HepG2 (cell line): ENCODE data around the gene CRYZ. TPM values are rescaled to one million over a fixed set of nuclear protein-coding genes. Genes with fewer than 3 reads are reported as not detected.

Experiments
- BRF2 ChIP-seq: sonication (generic); formaldehyde crosslinking; IDR thresholded peaks from 2 replicates; pipeline ENCODE4 v1.8.1; 2022; ENCODE audit warnings: mild to moderate bottlenecking, missing genetic modification reagents
- FOXC1 ChIP-seq: sonication (generic); formaldehyde crosslinking; IDR thresholded peaks from 2 replicates; pipeline ENCODE4 v1.8.0; 2022; ENCODE audit warnings: mild to moderate bottlenecking, missing genetic modification reagents, borderline replicate concordance
- FOXO4 ChIP-seq: sonication (generic); formaldehyde crosslinking; conservative IDR thresholded peaks from 2 replicates; pipeline ENCODE4 v1.8.1; 2023; ENCODE audit warnings: missing genetic modification reagents
- HDAC1 ChIP-seq: sonication (generic); formaldehyde crosslinking; IDR thresholded peaks from 2 replicates; pipeline ENCODE4 v1.5.1; 2020; ENCODE audit warnings: mild to moderate bottlenecking, missing genetic modification reagents
- HNF1A ChIP-seq, 2 experiments: sonication (generic) in 1 of 2; formaldehyde crosslinking in 1 of 2; IDR thresholded peaks; 2 replicates each; pipeline versions ENCODE4 v1.4.0 to v1.6.1; 2016 to 2020; ENCODE audit warnings: borderline replicate concordance in 1 of 2, low read depth in 1 of 2, mild to moderate bottlenecking in 1 of 2, missing genetic modification reagents in 1 of 2
- HOXA9 ChIP-seq: sonication (generic); formaldehyde crosslinking; IDR thresholded peaks from 2 replicates; pipeline ENCODE4 v1.8.1; 2022; ENCODE audit warnings: missing genetic modification reagents, mild to moderate bottlenecking, moderate library complexity, borderline replicate concordance
- IKZF1 ChIP-seq: fragments of 450-650 bp; IDR thresholded peaks from 2 replicates; pipeline ENCODE4 v1.7.1; 2016
- SIX1 ChIP-seq: sonication (generic); formaldehyde crosslinking; IDR thresholded peaks from 2 replicates; pipeline ENCODE4 v1.4.0; 2020; ENCODE audit warnings: missing genetic modification reagents, borderline replicate concordance
- ZNF17 ChIP-seq: sonication (generic); formaldehyde crosslinking; IDR thresholded peaks from 2 replicates; pipeline ENCODE4 v1.5.0; 2020; ENCODE audit warnings: mild to moderate bottlenecking, missing genetic modification reagents
- ZNF33B ChIP-seq: sonication (generic); formaldehyde crosslinking; IDR thresholded peaks from 2 replicates; pipeline ENCODE4 v1.5.1; 2020; ENCODE audit warnings: mild to moderate bottlenecking, missing genetic modification reagents
- ZNF777 ChIP-seq: sonication (generic); formaldehyde crosslinking; IDR thresholded peaks from 2 replicates; pipeline ENCODE4 v1.4.0; 2020; ENCODE audit warnings: missing genetic modification reagents
- polyA plus RNA-seq, 8 experiments: library from polyadenylated mRNA; depleted of rRNA in 3 of 8; stranded (reverse) in 7 of 8; unstranded in 1 of 8; fragments of >200 nt; fragmentation: Illumina TruSeq in 4 of 8; extraction: Trizol in 4 of 8; gene quantifications; 2 replicates each; pipeline versions ENCODE4 v1.2.1 to v1.2.3, GENCODE V29; 2011 to 2016; ENCODE audit warnings: low read depth in 4 of 8, missing spikeins in 1 of 8, mixed read lengths in 1 of 8; ENCODE audit not compliant: insufficient read depth in 1 of 8
- total RNA-seq, 5 experiments: library from RNA; depleted of rRNA; stranded (reverse); fragments of >200 nt; fragmentation: Illumina TruSeq; extraction: Trizol; gene quantifications; 2 replicates each; pipeline ENCODE4 v1.2.3, GENCODE V29; 2016; ENCODE audit warnings: low read depth in 1 of 5

CRYZ gene
- total and polyA plus RNA-seq, 2 of the 13 experiments (the other 11 are each of a cell fraction or from before 2014, with no cell fraction given) = 115 to 211 TPM

- TF ChIP-seq HNF1A (IDR thresholded peaks at IDR 0.05; ENCODE audit: low read depth) (no peak), HNF1A (CRISPR knock-in tag; IDR thresholded peaks at IDR 0.05; ENCODE audit: borderline replicate concordance) (no peak), BRF2 (CRISPR knock-in tag) (no peak), HOXA9 (no peak), FOXO4 (no peak), HDAC1 (CRISPR knock-in tag) (no peak), IKZF1 (no peak), ZNF17 (CRISPR knock-in tag) (no peak), ZNF777 (CRISPR knock-in tag) (no peak), ZNF33B (CRISPR knock-in tag) (no peak), FOXC1 (CRISPR knock-in tag) (no peak), SIX1 (no peak)
Observed at GRCh38 chr1:74703386-74704182, 29.3 kb downstream of the CRYZ start (continued).
